ENCODE measurements around the gene MCU.
"Not testable (repeated sequence)": the region's sequence is repeated elsewhere in the genome, so short reads cannot be mapped to it uniquely, and the experiment has no call there.

The MCU gene

DNA sequence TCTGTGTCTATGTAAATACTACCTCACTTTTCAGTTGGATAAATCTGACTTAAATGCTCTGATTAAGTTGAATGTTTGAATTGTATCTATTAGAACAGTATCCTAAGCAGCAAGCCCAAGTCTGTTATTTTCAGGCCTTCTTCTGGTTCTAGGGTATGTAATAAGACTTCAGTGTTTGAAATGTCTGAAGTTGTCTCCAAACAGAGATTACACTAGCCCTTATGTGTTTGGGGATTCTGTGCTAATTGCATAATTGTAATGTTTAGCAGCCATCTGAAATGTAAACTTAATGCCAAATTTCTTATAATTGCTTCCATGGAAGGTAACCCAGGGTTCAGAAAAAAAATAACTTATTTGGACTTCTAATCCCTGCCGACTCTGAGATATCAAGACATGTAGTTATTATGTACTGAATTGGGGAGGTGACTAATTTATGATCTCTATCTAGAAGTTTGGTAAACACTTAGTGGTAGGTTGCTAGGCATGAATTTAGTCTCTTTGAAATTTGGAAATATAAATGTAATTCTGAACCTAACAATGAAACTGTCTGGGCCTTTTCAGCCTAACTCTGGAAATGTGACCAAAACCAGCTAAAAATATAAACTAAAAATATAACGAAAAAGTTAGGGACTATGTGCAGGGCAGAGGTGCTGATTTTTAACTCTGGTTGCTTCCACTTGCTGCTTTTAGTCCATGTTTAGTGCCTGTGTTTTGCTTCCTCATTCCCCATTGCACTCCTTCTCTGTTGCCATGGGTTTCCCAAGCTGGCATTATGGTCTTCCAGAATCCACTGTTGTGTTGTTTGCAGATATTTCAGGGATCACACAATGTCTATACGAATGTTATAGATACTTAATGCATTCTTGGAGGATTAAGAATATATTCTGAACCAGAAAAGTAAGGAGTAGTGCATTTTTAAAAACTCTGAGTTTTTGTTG lies 54.8 kb downstream of the MCU start:
- Histone ChIP-seq H3K27me3 (ENCODE audit: low read depth, low read length) (no peaks in the 10 kb centered on the region), H3K4me1 (ENCODE audit: control insufficient read depth in 1 of 2, insufficient read depth in 2 of 2, low read length in 2 of 2) (peaks cover 7 to 16% of the 10 kb centered on the region in 2 donors), H3K4me3 (ENCODE audit: low read depth in 1 of 2, low read length in 2 of 2) (no peak overlapping the region), H3K9me3 (ENCODE audit: control insufficient read depth in 1 of 2, low read length in 2 of 2) (no peaks in the 10 kb centered on the region), H3K27ac (ENCODE audit: low read length) (no peak overlapping the region), H3K36me3 (ENCODE audit: control insufficient read depth in 1 of 2, insufficient read depth in 2 of 2, low read length in 2 of 2) (no peaks in the 10 kb centered on the region)

DNA sequence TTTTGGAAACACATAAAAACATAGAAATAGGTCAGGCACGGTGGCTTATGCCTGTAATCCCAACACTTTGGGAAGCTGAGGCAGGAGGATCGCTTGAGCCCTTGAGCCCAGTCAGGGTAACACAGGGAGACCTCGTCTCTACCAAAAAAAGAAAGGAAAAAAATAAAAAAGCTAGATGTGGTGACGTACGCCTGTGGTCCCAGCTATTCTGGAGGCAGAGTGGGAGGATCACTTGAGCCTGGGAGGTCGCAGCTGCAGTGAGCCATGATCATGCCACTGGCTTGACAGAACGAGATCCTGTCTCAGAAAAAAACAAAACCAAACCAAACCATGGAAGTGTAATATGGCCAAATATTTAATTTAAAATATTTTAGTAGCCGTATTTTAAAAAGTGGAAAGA lies 55.6 kb downstream of the MCU start:
- Histone ChIP-seq H3K27me3 (ENCODE audit: low read depth, low read length) (no peaks in the 10 kb centered on the region), H3K27ac (ENCODE audit: low read length) (no peak overlapping the region), H3K9me3 (ENCODE audit: control insufficient read depth in 1 of 2, low read length in 2 of 2) (no peaks in the 10 kb centered on the region), H3K36me3 (ENCODE audit: control insufficient read depth in 1 of 2, insufficient read depth in 2 of 2, low read length in 2 of 2) (no peaks in the 10 kb centered on the region), H3K4me3 (ENCODE audit: low read depth in 1 of 2, low read length in 2 of 2) (no peak overlapping the region), H3K4me1 (ENCODE audit: control insufficient read depth in 1 of 2, insufficient read depth in 2 of 2, low read length in 2 of 2) (peaks cover 7 to 16% of the 10 kb centered on the region in 2 donors)

DNA sequence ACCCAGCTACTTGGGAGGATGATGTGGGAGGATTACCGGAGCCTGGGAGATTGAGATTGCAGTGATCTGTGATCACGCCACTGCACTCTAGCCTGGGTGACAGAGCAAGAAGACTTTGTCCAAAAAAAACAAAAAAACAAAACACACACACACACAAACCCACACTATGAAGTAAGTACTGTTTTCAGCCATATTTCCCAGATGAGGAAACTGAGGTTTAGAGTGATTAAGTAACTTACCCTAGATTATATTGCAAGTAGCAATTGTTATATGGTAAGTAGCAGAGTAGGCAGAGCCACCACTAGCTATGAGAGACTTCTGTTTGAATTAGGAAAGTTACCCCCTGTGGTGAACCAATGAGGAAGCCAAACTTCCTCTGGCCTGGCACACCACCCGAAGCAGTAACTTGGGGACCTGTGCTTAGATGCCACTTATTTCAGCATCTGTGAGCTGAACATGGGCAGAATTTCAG lies 61.9 kb downstream of the MCU start:
- H3K27me3 ChIP-seq (ENCODE audit: low read depth, low read length), result no peaks in the 10 kb centered on the region
- no peak overlapping the region for H3K4me3 ChIP-seq (ENCODE audit: low read depth in 1 of 2, low read length in 2 of 2)
- H3K4me1 ChIP-seq (ENCODE audit: control insufficient read depth in 1 of 2, insufficient read depth in 2 of 2, low read length in 2 of 2), result no peaks in the 10 kb centered on the region
- H3K36me3 ChIP-seq (ENCODE audit: control insufficient read depth in 1 of 2, insufficient read depth in 2 of 2, low read length in 2 of 2), result no peaks in the 10 kb centered on the region
- H3K27ac ChIP-seq (ENCODE audit: low read length), result no peak overlapping the region
- no peaks in the 10 kb centered on the region for H3K9me3 ChIP-seq (ENCODE audit: control insufficient read depth in 1 of 2, low read length in 2 of 2)

DNA sequence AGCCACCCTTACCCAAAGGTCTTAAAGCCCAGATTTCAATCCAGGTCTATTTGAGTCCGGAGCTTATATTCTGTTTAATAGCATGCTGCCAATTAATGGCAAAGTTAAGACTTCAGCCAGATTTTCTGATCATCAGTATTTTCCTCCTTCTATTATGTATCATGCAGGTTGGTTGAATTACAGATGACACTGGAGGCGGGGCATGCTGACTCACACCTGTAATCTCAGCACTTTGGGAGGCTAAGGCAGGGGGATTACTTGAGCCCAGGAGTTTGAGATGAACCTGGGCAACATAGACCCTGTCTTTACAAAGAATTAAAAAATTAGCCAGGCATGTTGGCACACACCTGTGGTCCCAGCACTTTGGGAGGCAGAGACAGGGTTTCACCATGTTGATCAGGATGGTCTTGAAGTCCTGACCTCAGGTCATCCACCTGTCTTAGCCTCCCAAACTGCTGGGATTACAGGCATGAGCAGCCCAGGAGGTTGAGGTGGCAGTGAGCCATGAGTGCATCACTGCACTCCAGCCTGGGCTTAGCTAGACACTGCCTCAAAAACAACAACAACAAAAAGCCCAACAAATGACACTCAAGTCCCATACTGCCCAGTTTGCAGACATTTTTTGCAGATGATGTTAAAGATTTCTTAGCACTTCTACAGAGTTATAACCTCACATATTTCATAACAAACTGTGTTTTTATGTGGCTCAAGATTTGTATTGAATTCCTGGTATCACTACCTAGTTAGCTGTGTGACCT lies 62.5 kb downstream of the MCU start:
- Histone ChIP-seq H3K4me1 (ENCODE audit: control insufficient read depth in 1 of 2, insufficient read depth in 2 of 2, low read length in 2 of 2) (no peaks in the 10 kb centered on the region), H3K27me3 (ENCODE audit: low read depth, low read length) (no peaks in the 10 kb centered on the region), H3K36me3 (ENCODE audit: control insufficient read depth in 1 of 2, insufficient read depth in 2 of 2, low read length in 2 of 2) (no peaks in the 10 kb centered on the region), H3K4me3 (ENCODE audit: low read depth in 1 of 2, low read length in 2 of 2) (no peak overlapping the region), H3K9me3 (ENCODE audit: control insufficient read depth in 1 of 2, low read length in 2 of 2) (no peaks in the 10 kb centered on the region), H3K27ac (ENCODE audit: low read length) (no peak overlapping the region)

DNA sequence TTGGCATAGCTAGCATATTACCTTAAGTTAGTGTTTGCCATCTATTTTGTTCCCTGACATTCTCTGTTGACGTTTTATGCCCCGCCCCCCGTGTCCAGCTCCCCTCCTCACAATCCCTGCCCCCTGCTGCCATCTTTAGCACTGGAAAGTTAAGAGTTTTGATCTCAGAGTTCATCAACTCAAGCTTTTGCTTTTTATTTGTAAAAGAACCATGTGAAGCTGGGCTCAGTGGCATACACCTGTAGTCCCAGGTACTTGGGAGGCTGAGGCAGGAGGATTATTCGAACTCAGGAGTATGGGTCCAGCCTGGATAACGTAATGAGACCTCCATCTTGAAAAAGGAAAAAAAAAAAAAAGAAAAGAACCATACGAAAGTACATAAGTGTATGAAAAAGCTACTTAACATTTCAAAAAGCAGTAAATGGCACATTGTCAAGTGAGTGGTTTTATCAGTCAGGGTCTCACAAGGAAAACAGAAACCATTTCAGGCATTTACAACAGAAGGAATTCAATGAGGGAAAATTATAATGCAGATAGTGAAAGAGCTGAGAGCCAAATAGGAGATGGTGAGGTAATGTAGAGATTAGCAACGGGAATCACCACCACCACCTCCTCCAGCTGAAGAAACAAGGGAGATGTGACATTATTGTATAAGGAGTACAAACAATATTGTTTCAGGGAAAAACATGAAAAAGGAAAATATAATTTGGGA lies 64.9 kb downstream of the MCU start:
- no peaks in the 10 kb centered on the region for H3K27me3 ChIP-seq (ENCODE audit: low read depth, low read length)
- no peak overlapping the region for H3K27ac ChIP-seq (ENCODE audit: low read length)
- no peaks in the 10 kb centered on the region for H3K4me1 ChIP-seq (ENCODE audit: control insufficient read depth in 1 of 2, insufficient read depth in 2 of 2, low read length in 2 of 2)

DNA sequence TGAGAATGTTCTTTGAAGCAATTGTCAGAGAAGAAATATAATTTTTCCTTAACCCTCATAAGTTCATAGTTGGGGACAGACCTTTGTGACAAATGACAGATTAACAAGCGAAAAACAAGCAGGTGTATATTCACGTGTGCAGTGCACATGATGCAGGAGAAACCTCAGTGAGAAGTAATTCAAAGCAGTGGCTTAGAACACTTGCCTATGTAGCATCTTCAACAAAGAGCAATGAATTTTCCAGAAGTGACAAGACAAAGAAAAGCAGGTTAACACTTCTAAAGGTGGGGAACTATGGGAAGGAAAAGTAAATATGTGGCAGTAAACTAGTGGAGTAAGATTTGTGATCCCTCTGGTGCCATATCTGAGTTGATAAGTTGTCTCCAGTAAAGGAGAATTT lies 65.8 kb downstream of the MCU start:
- Histone ChIP-seq H3K4me1 (ENCODE audit: control insufficient read depth in 1 of 2, insufficient read depth in 2 of 2, low read length in 2 of 2) (no peaks in the 10 kb centered on the region), H3K4me3 (ENCODE audit: low read depth in 1 of 2, low read length in 2 of 2) (no peak overlapping the region), H3K27me3 (ENCODE audit: low read depth, low read length) (no peaks in the 10 kb centered on the region), H3K9me3 (ENCODE audit: control insufficient read depth in 1 of 2, low read length in 2 of 2) (no peaks in the 10 kb centered on the region), H3K27ac (ENCODE audit: low read length) (no peak overlapping the region), H3K36me3 (ENCODE audit: control insufficient read depth in 1 of 2, insufficient read depth in 2 of 2, low read length in 2 of 2) (peaks cover 0 to under 1% of the 10 kb centered on the region in 2 donors)

More for the DNA sequence above, 64.9 kb downstream of the MCU start:
- H3K36me3 ChIP-seq (ENCODE audit: control insufficient read depth in 1 of 2, insufficient read depth in 2 of 2, low read length in 2 of 2), result no peaks in the 10 kb centered on the region
- no peaks in the 10 kb centered on the region for H3K9me3 ChIP-seq (ENCODE audit: control insufficient read depth in 1 of 2, low read length in 2 of 2)
- no peak overlapping the region for H3K4me3 ChIP-seq (ENCODE audit: low read depth in 1 of 2, low read length in 2 of 2)

- H3K27me3 ChIP-seq (ENCODE audit: low read depth, low read length); H3K27ac ChIP-seq (ENCODE audit: low read length); H3K4me3 ChIP-seq (ENCODE audit: low read depth in 1 of 2, low read length in 2 of 2); H3K9me3 ChIP-seq (ENCODE audit: control insufficient read depth in 1 of 2, low read length in 2 of 2); H3K4me1 ChIP-seq (ENCODE audit: control insufficient read depth in 1 of 2, insufficient read depth in 2 of 2, low read length in 2 of 2); H3K36me3 ChIP-seq (ENCODE audit: control insufficient read depth in 1 of 2, insufficient read depth in 2 of 2, low read length in 2 of 2): not testable (repeated sequence)
Measured at GRCh38 chr10:72758930-72759329, 67.0 kb downstream of the MCU start.

DNA sequence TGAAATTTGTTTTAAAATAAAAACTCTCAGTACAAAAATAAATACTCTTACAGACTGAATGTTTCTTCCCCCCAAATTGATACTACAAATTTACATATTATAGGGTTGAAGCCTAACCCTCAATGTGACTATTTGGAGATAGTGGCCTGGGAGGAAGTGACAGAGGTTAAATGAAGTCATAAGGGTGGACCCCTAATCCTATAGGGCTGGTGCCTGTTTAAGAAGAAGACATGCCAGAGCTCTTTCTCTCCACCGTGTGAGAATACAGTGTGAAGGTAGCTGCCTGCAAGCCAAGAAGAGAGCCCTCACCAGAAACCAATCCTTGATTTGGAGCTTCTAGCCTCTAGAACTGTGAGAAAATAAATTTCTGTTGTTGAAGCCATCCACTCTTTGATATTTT lies 67.6 kb downstream of the MCU start:
- Histone ChIP-seq H3K4me1 (ENCODE audit: control insufficient read depth in 1 of 2, insufficient read depth in 2 of 2, low read length in 2 of 2) (peaks cover 0 to 3% of the 10 kb centered on the region in 2 donors), H3K36me3 (ENCODE audit: control insufficient read depth in 1 of 2, insufficient read depth in 2 of 2, low read length in 2 of 2) (peaks cover 0 to 3% of the 10 kb centered on the region in 2 donors), H3K4me3 (ENCODE audit: low read depth in 1 of 2, low read length in 2 of 2) (no peak overlapping the region), H3K9me3 (ENCODE audit: control insufficient read depth in 1 of 2, low read length in 2 of 2) (no peaks in the 10 kb centered on the region), H3K27ac (ENCODE audit: low read length) (no peak overlapping the region), H3K27me3 (ENCODE audit: low read depth, low read length) (no peaks in the 10 kb centered on the region)

- H3K4me1 ChIP-seq (ENCODE audit: control insufficient read depth in 1 of 2, insufficient read depth in 2 of 2, low read length in 2 of 2), result peaks cover 0 to 3% of the 10 kb centered on the region in 2 donors
- peaks cover 0 to 3% of the 10 kb centered on the region in 2 donors for H3K36me3 ChIP-seq (ENCODE audit: control insufficient read depth in 1 of 2, insufficient read depth in 2 of 2, low read length in 2 of 2)
- H3K27me3 ChIP-seq (ENCODE audit: low read depth, low read length), result no peaks in the 10 kb centered on the region
- no peaks in the 10 kb centered on the region for H3K9me3 ChIP-seq (ENCODE audit: control insufficient read depth in 1 of 2, low read length in 2 of 2)
- no peak overlapping the region for H3K27ac ChIP-seq (ENCODE audit: low read length)
- H3K4me3 ChIP-seq (ENCODE audit: low read depth in 1 of 2, low read length in 2 of 2), result no peak overlapping the region
Measured at GRCh38 chr10:72761498-72761897, 69.6 kb downstream of the MCU start.

DNA sequence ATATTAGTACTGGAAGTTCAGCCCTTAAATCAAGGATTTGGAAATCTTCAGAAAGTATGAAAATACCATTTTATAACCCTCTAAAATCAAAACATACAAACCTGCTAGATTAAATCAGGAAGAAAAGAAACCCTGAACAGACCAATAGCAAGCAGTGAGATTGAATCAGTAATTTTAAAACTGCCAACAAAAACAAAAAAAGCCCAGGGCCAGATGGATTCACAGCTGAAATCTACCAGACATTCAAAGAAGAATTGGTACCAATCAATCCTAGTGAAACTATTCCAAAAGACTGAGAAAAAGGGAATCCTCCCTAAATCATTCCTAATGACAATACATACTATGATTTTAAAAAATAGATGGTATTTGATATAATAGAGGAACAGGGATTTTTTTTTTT lies 70.1 kb downstream of the MCU start:
- Histone ChIP-seq H3K4me1 (ENCODE audit: control insufficient read depth in 1 of 2, insufficient read depth in 2 of 2, low read length in 2 of 2) (peaks cover 0 to 3% of the 10 kb centered on the region in 2 donors), H3K27me3 (ENCODE audit: low read depth, low read length) (no peaks in the 10 kb centered on the region), H3K4me3 (ENCODE audit: low read depth in 1 of 2, low read length in 2 of 2) (no peak overlapping the region), H3K9me3 (ENCODE audit: control insufficient read depth in 1 of 2, low read length in 2 of 2) (no peaks in the 10 kb centered on the region), H3K27ac (ENCODE audit: low read length) (no peak overlapping the region), H3K36me3 (ENCODE audit: control insufficient read depth in 1 of 2, insufficient read depth in 2 of 2, low read length in 2 of 2) (peaks cover 0 to 3% of the 10 kb centered on the region in 2 donors)

DNA sequence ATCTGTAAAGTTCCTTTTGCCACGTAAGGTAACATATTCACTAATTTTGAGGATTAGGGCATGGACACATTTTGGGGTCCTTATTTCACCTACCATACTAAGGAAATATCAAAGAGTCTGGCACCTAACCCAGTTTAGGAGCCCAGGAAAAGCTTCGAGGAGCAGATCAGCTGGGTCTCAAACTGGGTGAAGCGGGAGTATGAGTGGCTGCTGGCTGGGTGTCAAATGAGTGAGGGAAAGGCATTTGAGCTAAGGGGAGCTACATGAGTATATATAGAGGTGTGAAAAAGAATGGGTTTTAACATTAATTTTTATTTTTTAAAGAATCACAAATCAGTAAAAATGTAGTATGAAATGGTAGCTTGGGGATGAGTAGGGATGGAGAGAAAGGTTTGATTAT lies 71.3 kb downstream of the MCU start:
- Histone ChIP-seq H3K4me3 (ENCODE audit: low read depth in 1 of 2, low read length in 2 of 2) (no peak overlapping the region), H3K4me1 (ENCODE audit: control insufficient read depth in 1 of 2, insufficient read depth in 2 of 2, low read length in 2 of 2) (peaks cover 0 to 3% of the 10 kb centered on the region in 2 donors), H3K36me3 (ENCODE audit: control insufficient read depth in 1 of 2, insufficient read depth in 2 of 2, low read length in 2 of 2) (peaks cover 0 to 3% of the 10 kb centered on the region in 2 donors), H3K9me3 (ENCODE audit: control insufficient read depth in 1 of 2, low read length in 2 of 2) (no peaks in the 10 kb centered on the region), H3K27ac (ENCODE audit: low read length) (no peak overlapping the region), H3K27me3 (ENCODE audit: low read depth, low read length) (no peaks in the 10 kb centered on the region)

All from muscle layer of duodenum (tissue), 2 donors.